Breast epithelium (tissue), 4 donors: ENCODE data around the gene GATB. TPM values are rescaled to one million over a fixed set of nuclear protein-coding genes. Genes with fewer than 3 reads are reported as not detected.

ENCODE experiments used
- DNase-seq, 2 donors: peaks; one replicate each; pipeline ENCODE4 v3.0.0-alpha.2; 2019; ENCODE audit warnings: low spot score in 2 of 2
- H3K27ac ChIP-seq, 2 donors: fragments of 200-600 bp; sonication (generic) in 1 of 2; one replicate each; pipeline ENCODE4 v1.5.1; 2016 to 2019; ENCODE audit warnings: mild to moderate bottlenecking in 1 of 2
- H3K27me3 ChIP-seq, 2 donors: fragments of 200-600 bp; sonication (generic) in 1 of 2; one replicate each; pipeline versions ENCODE4 v1.5.1 to v1.6.0; 2017 to 2019; ENCODE audit warnings: control low read depth in 1 of 2, mild to moderate bottlenecking in 1 of 2
- H3K36me3 ChIP-seq: fragments of 200-600 bp; one replicate; pipeline ENCODE4 v1.5.1; 2019
- H3K4me1 ChIP-seq, 2 donors: fragments of 200-600 bp; sonication (generic); one replicate each; pipeline ENCODE4 v1.5.1; 2016 to 2019; ENCODE audit warnings: control low read depth in 1 of 2
- H3K4me3 ChIP-seq, 3 donors: fragments of 200-600 bp; sonication (generic); 1 replicate in 2 of 3; 2 replicates in 1 of 3; pipeline ENCODE4 v1.5.1; 2016 to 2019; ENCODE audit warnings: mild to moderate bottlenecking in 3 of 3, moderate library complexity in 2 of 3
- H3K9me3 ChIP-seq, 2 donors: fragments of 200-600 bp; sonication (generic) in 1 of 2; one replicate each; pipeline ENCODE4 v1.5.1; 2016 to 2019; ENCODE audit warnings: control low read depth in 1 of 2
- POLR2A ChIP-seq: fragments of 450-650 bp; IDR thresholded peaks from one replicate; pipeline ENCODE4 v1.6.1; 2016; ENCODE audit warnings: antibody characterized with exemption, mild to moderate bottlenecking, moderate library complexity
- POLR2AphosphoS5 ChIP-seq, 3 donors: sonication (generic); formaldehyde crosslinking; IDR thresholded peaks; one replicate each; pipeline ENCODE4 v1.6.1; 2017; ENCODE audit warnings: antibody characterized with exemption in 3 of 3
- intact Hi-C: fragments of 100-400 bp; cut with DNase I; formaldehyde crosslinking; loops from one replicate; pipeline ENCODE4 v1.15.1; 2023; ENCODE audit warnings: low total_unique reads
- total RNA-seq, 3 donors: library from RNA; depleted of rRNA; stranded (reverse); fragments of >200 nt; gene quantifications; one replicate each; pipeline ENCODE4 v1.1.0, GENCODE V29; 2016
- TF ChIP-seq, protein P1 (sequence below), 3 donors: fragments of 450-650 bp; IDR thresholded peaks; one replicate each; pipeline ENCODE4 v1.5.1; 2016 to 2017; ENCODE audit warnings: antibody characterized with exemption in 3 of 3, mild to moderate bottlenecking in 3 of 3, moderate library complexity in 3 of 3

GATB gene
- total RNA-seq, 3 donors from 2014 or later, result 12.8 to 26.6 (median 20.6) TPM

DNA sequence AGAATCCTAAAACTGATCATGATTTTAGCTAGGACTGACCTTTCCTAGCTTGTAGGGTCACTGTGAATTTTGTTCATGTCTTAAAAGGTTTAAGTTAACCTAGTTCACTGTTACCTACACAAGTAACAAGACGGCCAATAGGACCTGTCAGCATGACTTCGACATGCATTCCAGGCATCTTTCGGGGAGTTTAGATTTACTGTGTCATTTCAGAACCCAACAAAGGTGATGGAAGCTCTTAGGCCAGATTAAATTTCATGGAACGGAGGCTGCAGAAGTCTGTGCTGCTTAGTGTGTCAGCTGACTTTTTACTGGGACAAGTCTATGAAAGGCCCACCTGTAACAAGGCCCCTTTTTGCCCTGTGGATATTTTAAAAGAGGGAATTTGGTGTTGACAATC lies 93.1 kb downstream of the GATB start:
- intact Hi-C loops, result no loop called here
- TF ChIP-seq, protein P1, sequence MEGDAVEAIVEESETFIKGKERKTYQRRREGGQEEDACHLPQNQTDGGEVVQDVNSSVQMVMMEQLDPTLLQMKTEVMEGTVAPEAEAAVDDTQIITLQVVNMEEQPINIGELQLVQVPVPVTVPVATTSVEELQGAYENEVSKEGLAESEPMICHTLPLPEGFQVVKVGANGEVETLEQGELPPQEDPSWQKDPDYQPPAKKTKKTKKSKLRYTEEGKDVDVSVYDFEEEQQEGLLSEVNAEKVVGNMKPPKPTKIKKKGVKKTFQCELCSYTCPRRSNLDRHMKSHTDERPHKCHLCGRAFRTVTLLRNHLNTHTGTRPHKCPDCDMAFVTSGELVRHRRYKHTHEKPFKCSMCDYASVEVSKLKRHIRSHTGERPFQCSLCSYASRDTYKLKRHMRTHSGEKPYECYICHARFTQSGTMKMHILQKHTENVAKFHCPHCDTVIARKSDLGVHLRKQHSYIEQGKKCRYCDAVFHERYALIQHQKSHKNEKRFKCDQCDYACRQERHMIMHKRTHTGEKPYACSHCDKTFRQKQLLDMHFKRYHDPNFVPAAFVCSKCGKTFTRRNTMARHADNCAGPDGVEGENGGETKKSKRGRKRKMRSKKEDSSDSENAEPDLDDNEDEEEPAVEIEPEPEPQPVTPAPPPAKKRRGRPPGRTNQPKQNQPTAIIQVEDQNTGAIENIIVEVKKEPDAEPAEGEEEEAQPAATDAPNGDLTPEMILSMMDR (IDR thresholded peaks at IDR 0.05), result no peak
- no peak for TF ChIP-seq POLR2A
- TF ChIP-seq POLR2AphosphoS5 (IDR thresholded peaks at IDR 0.05), result no peak
- no peaks in the 10 kb centered on the region for H3K4me1 ChIP-seq
- H3K9me3 ChIP-seq, result no peaks in the 10 kb centered on the region
- H3K4me3 ChIP-seq, result no peak overlapping the region
- H3K27ac ChIP-seq, result no peak overlapping the region
- H3K27me3 ChIP-seq, result no peaks in the 10 kb centered on the region
- DNase-seq, result no peak
- H3K36me3 ChIP-seq, result no peaks in the 10 kb centered on the region

DNA sequence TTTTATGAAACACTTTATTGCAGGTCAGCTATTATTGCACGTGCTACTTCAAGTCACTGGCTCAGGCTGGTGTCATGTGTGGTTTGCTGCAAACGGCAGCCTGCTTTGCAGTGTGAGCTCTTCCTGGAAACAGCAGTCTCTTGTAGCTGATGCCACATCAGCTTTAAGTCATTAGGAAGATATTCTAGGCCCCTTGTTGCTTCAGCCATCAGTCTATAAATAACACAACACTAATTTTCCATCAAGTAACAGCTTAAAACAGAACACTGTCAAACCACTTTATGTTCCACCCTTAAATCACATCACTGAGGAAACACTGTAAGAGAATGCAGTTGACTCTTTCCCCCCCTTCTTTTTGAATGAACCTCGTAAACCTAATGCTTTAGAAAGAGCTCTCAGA lies 93.8 kb downstream of the GATB start:
- intact Hi-C loops, result no loop called here
- no peaks in the 10 kb centered on the region for H3K36me3 ChIP-seq
- H3K4me1 ChIP-seq, result no peaks in the 10 kb centered on the region
- no peak overlapping the region for H3K27ac ChIP-seq
- no peak for DNase-seq
- H3K9me3 ChIP-seq, result no peaks in the 10 kb centered on the region
- H3K27me3 ChIP-seq, result no peaks in the 10 kb centered on the region
- no peak overlapping the region for H3K4me3 ChIP-seq
- no peak for TF ChIP-seq POLR2AphosphoS5 (IDR thresholded peaks at IDR 0.05)
- no peak for TF ChIP-seq POLR2A
- TF ChIP-seq, protein P1 (IDR thresholded peaks at IDR 0.05), result no peak

DNA sequence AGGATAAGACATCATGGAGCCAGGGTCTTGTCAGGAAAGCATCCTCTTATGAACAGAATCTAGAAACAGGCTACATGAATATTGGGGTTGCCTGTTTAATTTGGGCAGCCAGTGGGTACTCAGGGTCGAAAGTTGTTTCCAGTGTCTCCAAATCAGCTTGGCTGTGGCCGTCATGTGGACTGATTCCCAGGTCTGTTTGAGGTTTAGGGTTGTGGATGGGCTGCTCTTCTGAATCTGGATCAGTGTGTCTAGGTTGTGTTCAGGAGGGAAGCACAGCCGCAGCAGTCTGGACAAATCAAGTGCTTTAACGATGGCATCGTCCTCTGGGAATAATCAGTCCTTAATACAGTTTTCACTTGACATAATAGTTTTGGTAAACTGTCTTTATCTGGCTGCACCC lies 94.3 kb downstream of the GATB start:
- H3K4me3 ChIP-seq, result no peak overlapping the region
- no peak for DNase-seq
- no peak overlapping the region for H3K27ac ChIP-seq
- no peak for TF ChIP-seq POLR2AphosphoS5 (IDR thresholded peaks at IDR 0.05)
- TF ChIP-seq, protein P1 (IDR thresholded peaks at IDR 0.05), result no peak
- TF ChIP-seq POLR2A, result no peak
- intact Hi-C loops, result no loop called here
- no peaks in the 10 kb centered on the region for H3K4me1 ChIP-seq
- H3K36me3 ChIP-seq, result no peaks in the 10 kb centered on the region
- H3K27me3 ChIP-seq, result no peaks in the 10 kb centered on the region
- no peaks in the 10 kb centered on the region for H3K9me3 ChIP-seq

DNA sequence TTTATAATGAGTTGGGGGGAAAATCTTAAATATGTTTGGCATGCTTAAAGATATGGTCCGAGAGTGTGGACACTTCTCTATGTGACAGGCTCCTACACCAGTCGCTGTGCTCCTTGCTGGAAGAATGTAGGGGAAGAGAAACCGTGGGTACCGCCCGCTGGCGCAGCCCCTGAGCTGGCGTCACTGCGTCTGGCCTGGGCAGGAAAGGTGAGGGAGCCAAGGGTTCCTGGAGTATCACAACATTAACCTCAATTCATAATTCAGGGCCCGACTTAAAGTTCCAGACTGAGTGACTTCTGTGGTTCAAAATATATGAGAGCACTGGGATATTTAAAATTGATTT lies 95.1 kb downstream of the GATB start:
- no peak for DNase-seq
- H3K4me1 ChIP-seq, result no peaks in the 10 kb centered on the region
- no peaks in the 10 kb centered on the region for H3K36me3 ChIP-seq
- TF ChIP-seq POLR2A (no peak), POLR2AphosphoS5 (IDR thresholded peaks at IDR 0.05) (no peak)
- TF ChIP-seq, protein P1 (IDR thresholded peaks at IDR 0.05), result no peak
- H3K4me3 ChIP-seq, result no peak overlapping the region
- intact Hi-C loops, result no loop called here
- no peaks in the 10 kb centered on the region for H3K27me3 ChIP-seq
- H3K9me3 ChIP-seq, result no peaks in the 10 kb centered on the region
- no peak overlapping the region for H3K27ac ChIP-seq

DNA sequence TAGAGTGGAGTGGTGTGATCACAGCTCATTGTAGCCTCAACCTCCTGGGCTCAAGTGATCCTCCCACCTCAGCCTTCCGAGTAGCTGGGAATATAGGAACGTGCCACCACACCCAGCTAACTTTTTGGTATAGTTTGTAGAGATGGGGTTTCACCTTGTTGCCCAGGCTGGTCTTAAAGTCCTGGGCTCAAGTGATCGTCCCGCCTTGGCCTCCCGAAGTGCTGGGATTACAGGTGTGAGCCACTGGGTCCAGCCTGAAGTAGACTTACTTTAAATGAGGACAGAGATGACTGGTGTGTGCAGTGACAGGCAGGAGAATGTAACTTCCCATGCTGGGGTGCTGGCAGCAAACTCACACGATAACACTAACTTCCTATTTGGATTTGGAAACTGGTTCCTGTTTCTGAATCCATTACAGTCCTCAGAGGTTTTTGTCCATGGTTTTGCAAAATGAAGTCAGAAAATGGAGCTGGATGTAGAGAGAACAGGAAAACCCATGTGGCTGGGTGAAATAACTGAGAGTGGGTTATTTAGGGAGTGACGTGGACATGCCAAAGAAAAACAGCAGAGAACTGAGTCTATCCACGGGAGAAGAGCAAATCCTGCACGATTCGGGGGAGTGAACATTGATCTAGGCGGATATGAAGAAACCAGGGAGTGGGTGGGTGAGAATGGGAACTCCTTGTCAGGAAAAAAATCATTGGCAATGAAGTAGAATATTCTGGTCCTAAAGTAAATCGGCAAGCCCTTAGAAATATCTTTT lies 95.6 kb downstream of the GATB start:
- Histone ChIP-seq H3K9me3 (no peaks in the 10 kb centered on the region), H3K4me3 (no peak overlapping the region), H3K36me3 (no peaks in the 10 kb centered on the region), H3K27ac (no peak overlapping the region), H3K4me1 (no peaks in the 10 kb centered on the region), H3K27me3 (no peaks in the 10 kb centered on the region)
- intact Hi-C loops, result no loop called here
- no peak for DNase-seq
- TF ChIP-seq POLR2AphosphoS5 (IDR thresholded peaks at IDR 0.05) (no peak), POLR2A (no peak)
- TF ChIP-seq, protein P1 (IDR thresholded peaks at IDR 0.05), result no peak
